ENCODE data around the gene CHCHD6.

CHCHD6 gene

GRCh38 chr3:126677862-126678503, 26.1 kb upstream of the CHCHD6 start:
- Histone ChIP-seq H3K4me3 (no peak overlapping the region), H3K9ac (ENCODE audit: insufficient read length) (no peak overlapping the region), H3K27ac (no peak overlapping the region), H3K36me3 (ENCODE audit: insufficient read depth, low read length) (no peaks in the 10 kb centered on the region), H3K9me3 (ENCODE audit: low read depth, low read length) (no peaks in the 10 kb centered on the region)
- TF ChIP-seq FOXP2 (optimal IDR thresholded peaks at IDR 0.05; ENCODE audit: control extremely low read depth, extremely low read length, insufficient read depth) = no peak
- no peak for TF ChIP-seq EZH2 (IDR thresholded peaks at IDR 0.05)
- TF ChIP-seq POLR2AphosphoS5 (IDR thresholded peaks at IDR 0.05; ENCODE audit: borderline replicate concordance, low read depth, low read length) = no peak
- no peak for DNase-seq (ENCODE audit: low read depth, low spot score)

DNA sequence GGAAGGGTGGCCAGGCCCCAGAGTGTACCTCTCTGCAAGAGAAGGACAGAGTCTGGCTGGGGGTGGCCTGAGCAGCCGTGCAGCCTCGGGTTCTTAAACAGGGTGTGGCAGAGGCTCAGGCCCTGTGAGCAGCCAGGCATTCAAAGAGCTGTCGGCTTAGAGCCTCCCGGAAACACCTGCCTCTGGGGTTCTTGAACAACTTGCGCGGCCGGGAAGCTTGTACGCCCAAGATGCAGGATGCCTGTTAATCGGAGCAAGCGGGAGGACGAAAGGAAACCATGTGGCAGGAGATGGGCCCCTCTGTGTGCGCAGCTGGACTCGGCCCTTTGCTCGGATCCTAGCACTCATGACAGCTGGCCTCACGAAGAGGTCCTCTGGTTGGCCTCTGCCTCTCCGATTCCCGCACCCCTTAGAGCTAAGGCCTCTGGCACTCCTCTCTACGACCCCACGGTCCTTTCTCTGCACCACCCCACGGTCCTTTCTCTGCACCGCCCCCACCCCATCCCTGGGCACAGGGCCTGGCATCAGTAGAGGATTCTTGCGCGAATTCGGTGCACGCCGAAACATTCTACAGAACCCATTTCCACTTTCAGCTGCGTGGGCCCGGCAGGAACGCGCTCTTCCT, 25.2 kb upstream of the CHCHD6 start:
- TF ChIP-seq FOXP2 (optimal IDR thresholded peaks at IDR 0.05; ENCODE audit: control extremely low read depth, extremely low read length, insufficient read depth) (no peak), EZH2 (IDR thresholded peaks at IDR 0.05) (no peak), POLR2AphosphoS5 (IDR thresholded peaks at IDR 0.05; ENCODE audit: borderline replicate concordance, low read depth, low read length) (no peak)
- Histone ChIP-seq H3K4me3 (no peak overlapping the region; the same call in 1 of the 2 replicates), H3K27ac (no peak overlapping the region), H3K36me3 (ENCODE audit: insufficient read depth, low read length) (no peaks in the 10 kb centered on the region), H3K9ac (ENCODE audit: insufficient read length) (no peak overlapping the region), H3K9me3 (ENCODE audit: low read depth, low read length) (no peaks in the 10 kb centered on the region)
- DNase-seq (ENCODE audit: low read depth, low spot score) = no peak

DNA sequence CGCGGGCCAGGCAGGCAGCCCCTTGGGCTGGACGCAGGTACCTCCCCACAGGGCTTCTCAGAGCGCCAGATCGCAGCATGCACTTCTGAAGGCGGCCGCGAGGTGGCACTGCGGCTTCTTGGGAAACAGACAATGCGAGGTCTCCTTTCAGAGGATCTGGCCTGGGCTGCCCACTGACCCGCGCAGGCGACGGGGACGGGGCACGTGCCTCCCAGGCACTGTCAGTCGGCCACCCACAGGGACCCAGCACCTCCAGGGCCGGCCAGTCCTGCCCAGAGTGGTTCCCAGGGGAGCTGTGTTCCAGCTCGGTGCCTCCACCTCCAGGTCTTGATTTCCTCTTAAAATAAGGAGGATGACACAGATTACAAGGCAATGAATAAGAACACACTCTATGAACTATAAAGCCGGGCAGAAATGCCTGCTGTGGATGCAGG, 24.7 kb upstream of the CHCHD6 start:
- Histone ChIP-seq H3K27ac (no peak overlapping the region), H3K9me3 (ENCODE audit: low read depth, low read length) (no peaks in the 10 kb centered on the region), H3K36me3 (ENCODE audit: insufficient read depth, low read length) (no peaks in the 10 kb centered on the region), H3K4me3 (peak overlapping the region; percentile 34), H3K9ac (ENCODE audit: insufficient read length) (no peak overlapping the region)
- peak; percentile 24 for DNase-seq (ENCODE audit: low read depth, low spot score)
- TF ChIP-seq FOXP2 (optimal IDR thresholded peaks at IDR 0.05; ENCODE audit: control extremely low read depth, extremely low read length, insufficient read depth) (no peak), EZH2 (IDR thresholded peaks at IDR 0.05) (no peak), POLR2AphosphoS5 (IDR thresholded peaks at IDR 0.05; ENCODE audit: borderline replicate concordance, low read depth, low read length) (no peak)

DNA sequence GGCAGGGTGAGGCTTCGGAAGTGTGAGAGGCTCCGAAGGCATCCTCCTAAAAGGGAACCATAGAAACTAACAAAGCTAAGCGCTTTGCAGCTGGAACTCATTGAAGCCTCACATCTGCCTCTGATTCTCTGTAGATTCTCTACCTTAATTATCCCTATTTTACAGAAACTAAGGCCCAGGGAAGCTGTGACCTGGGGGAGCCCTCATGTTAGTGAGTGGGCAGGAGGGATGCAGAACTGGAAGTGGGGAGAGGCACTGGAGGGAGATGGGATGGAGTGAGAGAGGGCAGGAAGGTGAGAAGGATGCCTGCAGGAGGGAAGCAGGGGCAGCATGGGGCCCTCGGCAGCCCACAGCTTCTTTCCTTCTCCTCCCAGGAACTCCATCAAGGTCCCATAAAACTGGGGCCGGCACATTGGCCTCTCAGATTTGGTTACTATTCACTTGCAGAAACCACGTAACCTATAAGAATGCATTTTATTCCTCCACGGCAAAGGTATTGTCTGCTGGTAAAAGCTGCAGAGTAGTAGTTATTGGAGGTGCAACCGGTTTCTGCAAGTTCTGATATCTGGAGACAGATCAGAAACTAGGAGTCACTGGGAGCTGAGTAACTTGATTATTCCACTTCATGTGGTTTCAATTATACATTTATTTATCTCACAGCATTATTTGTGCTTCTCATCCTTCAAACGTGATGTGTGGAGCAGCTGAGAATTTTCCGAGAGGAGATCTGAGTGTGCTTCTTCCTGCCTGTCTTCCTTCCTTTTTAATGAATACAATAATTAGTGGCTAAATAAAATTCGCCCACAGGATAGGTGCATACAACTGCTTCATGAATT, 24.0 kb upstream of the CHCHD6 start:
- DNase-seq (ENCODE audit: low read depth, low spot score) = peak; percentile 14
- Histone ChIP-seq H3K27ac (peak overlapping the region; percentile 27), H3K36me3 (ENCODE audit: insufficient read depth, low read length) (no peaks in the 10 kb centered on the region), H3K9me3 (ENCODE audit: low read depth, low read length) (no peaks in the 10 kb centered on the region), H3K4me3 (peak overlapping the region; percentile 11; the same call in 1 of the 2 replicates), H3K9ac (ENCODE audit: insufficient read length) (no peak overlapping the region)
- TF ChIP-seq FOXP2 (optimal IDR thresholded peaks at IDR 0.05; ENCODE audit: control extremely low read depth, extremely low read length, insufficient read depth) (no peak), POLR2AphosphoS5 (IDR thresholded peaks at IDR 0.05; ENCODE audit: borderline replicate concordance, low read depth, low read length) (no peak), EZH2 (IDR thresholded peaks at IDR 0.05) (no peak)

GRCh38 chr3:126680667-126681055, 23.4 kb upstream of the CHCHD6 start:
- Histone ChIP-seq H3K9me3 (ENCODE audit: low read depth, low read length) (no peaks in the 10 kb centered on the region), H3K4me3 (peak overlapping the region; percentile 11; the same call in 1 of the 2 replicates), H3K9ac (ENCODE audit: insufficient read length) (no peak overlapping the region), H3K36me3 (ENCODE audit: insufficient read depth, low read length) (no peaks in the 10 kb centered on the region), H3K27ac (peak overlapping the region; percentile 27)
- no peak for TF ChIP-seq POLR2AphosphoS5 (IDR thresholded peaks at IDR 0.05; ENCODE audit: borderline replicate concordance, low read depth, low read length)
- no peak for TF ChIP-seq EZH2 (IDR thresholded peaks at IDR 0.05)
- no peak for TF ChIP-seq FOXP2 (optimal IDR thresholded peaks at IDR 0.05; ENCODE audit: control extremely low read depth, extremely low read length, insufficient read depth)
- DNase-seq (ENCODE audit: low read depth, low spot score) = no peak

GRCh38 chr3:126682009-126682408, 22.0 kb upstream of the CHCHD6 start:
- Histone ChIP-seq H3K9ac (ENCODE audit: insufficient read length) (no peak overlapping the region), H3K9me3 (ENCODE audit: low read depth, low read length) (no peaks in the 10 kb centered on the region), H3K36me3 (ENCODE audit: insufficient read depth, low read length) (no peaks in the 10 kb centered on the region), H3K4me3 (no peak overlapping the region), H3K27ac (no peak overlapping the region)
- TF ChIP-seq EZH2 (IDR thresholded peaks at IDR 0.05) = no peak
- TF ChIP-seq FOXP2 (optimal IDR thresholded peaks at IDR 0.05; ENCODE audit: control extremely low read depth, extremely low read length, insufficient read depth) = no peak
- no peak for TF ChIP-seq POLR2AphosphoS5 (IDR thresholded peaks at IDR 0.05; ENCODE audit: borderline replicate concordance, low read depth, low read length)
- DNase-seq (ENCODE audit: low read depth, low spot score) = no peak

DNA sequence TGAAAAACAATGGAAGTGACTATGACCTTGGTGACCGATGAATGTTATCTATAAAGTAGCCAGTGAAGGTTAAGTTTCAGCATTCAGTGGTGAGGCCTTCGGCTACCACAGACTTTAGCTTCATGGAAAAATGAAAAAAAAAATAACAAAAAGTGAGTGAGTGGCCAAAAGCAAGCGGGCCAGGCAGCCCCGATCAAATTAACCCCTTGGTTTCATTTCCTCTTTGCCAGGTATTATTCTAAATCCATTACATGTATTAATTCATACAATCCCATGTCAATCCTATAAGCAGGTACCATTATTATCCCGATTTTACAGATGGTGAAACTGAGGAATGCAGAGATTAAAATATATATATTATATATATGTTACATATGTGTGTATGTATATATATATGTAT, 21.0 kb upstream of the CHCHD6 start:
- H3K9me3 ChIP-seq (ENCODE audit: low read depth, low read length) = no peaks in the 10 kb centered on the region
- TF ChIP-seq POLR2AphosphoS5 (IDR thresholded peaks at IDR 0.05; ENCODE audit: borderline replicate concordance, low read depth, low read length) (no peak), FOXP2 (optimal IDR thresholded peaks at IDR 0.05; ENCODE audit: control extremely low read depth, extremely low read length, insufficient read depth) (no peak), EZH2 (IDR thresholded peaks at IDR 0.05) (no peak)
- H3K27ac ChIP-seq = no peak overlapping the region
- DNase-seq (ENCODE audit: low read depth, low spot score) = no peak
- no peaks in the 10 kb centered on the region for H3K36me3 ChIP-seq (ENCODE audit: insufficient read depth, low read length)
- H3K4me3 ChIP-seq = no peak overlapping the region
- H3K9ac ChIP-seq (ENCODE audit: insufficient read length) = no peak overlapping the region

GRCh38 chr3:126684218-126684751, 19.8 kb upstream of the CHCHD6 start:
- Histone ChIP-seq H3K9me3 (ENCODE audit: low read depth, low read length) (no peaks in the 10 kb centered on the region), H3K36me3 (ENCODE audit: insufficient read depth, low read length) (no peaks in the 10 kb centered on the region), H3K27ac (no peak overlapping the region), H3K9ac (ENCODE audit: insufficient read length) (no peak overlapping the region), H3K4me3 (no peak overlapping the region)
- TF ChIP-seq FOXP2 (optimal IDR thresholded peaks at IDR 0.05; ENCODE audit: control extremely low read depth, extremely low read length, insufficient read depth) (no peak), EZH2 (IDR thresholded peaks at IDR 0.05) (no peak), POLR2AphosphoS5 (IDR thresholded peaks at IDR 0.05; ENCODE audit: borderline replicate concordance, low read depth, low read length) (no peak)
- DNase-seq (ENCODE audit: low read depth, low spot score) = no peak

Measured in SK-N-MC (cell line).